GM18511 (cell line): ENCODE results near the gene CRYGN.
A peak's percentile ranks its signal among the peaks of the same experiment; 100 is the strongest.

Experiments
- ATAC-seq: cut with Tn5 transposase; IDR thresholded peaks from one replicate; pipeline ENCODE4 v1.9.1; 2021; ENCODE audit warnings: mild to moderate bottlenecking, moderate library complexity; ENCODE audit not compliant: unreplicated experiment

Gene CRYGN

GRCh38 chr7:151439855-151440798 is at the start of gene CRYGN:
Gene CRYGN, minus strand, starts transcription at chr7:151440141. Its CDS starts 224 bp downstream, at chr7:151439917.
- no peak for ATAC-seq

GRCh38 chr7:151489498-151489897 is 49.6 kb upstream of the CRYGN start:
- ATAC-seq: no peak

DNA sequence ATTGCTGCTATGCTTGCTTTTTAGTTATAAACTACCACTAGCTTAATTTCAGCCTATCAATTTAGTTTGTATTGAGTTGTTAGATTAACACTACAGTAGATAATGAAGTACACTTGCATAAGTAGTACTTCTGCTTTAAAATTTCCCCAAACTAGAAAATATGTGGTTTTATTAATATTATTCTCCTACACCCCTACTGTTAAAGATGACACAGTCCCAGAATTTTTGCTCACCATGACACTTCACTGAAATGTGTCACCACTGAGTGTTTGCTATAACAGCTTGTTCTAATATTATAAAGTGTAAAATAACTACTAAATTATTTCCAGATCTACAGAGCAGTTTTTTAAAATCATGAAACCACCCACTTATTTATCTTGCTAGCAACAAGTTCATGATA is 48.2 kb upstream of the CRYGN start:
- no peak for ATAC-seq

- no peak for ATAC-seq
Measured at GRCh38 chr7:151487228-151487627, 47.3 kb upstream of the CRYGN start.

DNA sequence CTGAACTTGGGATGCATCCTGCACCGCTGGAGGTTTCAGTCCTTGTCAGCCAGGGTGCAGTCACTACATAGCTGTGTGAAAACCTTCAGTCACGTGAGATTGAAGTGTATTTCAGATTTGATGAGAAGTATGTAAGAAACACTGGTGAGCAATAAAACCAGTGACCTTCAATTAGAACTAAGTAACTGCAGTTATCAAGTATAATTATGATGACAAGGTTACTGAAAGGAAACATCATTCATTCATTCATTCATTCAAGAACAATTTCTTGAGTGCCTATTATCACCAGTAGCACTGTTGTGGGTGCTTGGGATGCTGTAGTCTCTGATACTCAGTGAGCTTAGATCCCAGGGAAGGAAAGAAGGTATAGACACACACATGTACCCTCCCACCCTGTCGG is 46.1 kb upstream of the CRYGN start:
- no peak for ATAC-seq

DNA sequence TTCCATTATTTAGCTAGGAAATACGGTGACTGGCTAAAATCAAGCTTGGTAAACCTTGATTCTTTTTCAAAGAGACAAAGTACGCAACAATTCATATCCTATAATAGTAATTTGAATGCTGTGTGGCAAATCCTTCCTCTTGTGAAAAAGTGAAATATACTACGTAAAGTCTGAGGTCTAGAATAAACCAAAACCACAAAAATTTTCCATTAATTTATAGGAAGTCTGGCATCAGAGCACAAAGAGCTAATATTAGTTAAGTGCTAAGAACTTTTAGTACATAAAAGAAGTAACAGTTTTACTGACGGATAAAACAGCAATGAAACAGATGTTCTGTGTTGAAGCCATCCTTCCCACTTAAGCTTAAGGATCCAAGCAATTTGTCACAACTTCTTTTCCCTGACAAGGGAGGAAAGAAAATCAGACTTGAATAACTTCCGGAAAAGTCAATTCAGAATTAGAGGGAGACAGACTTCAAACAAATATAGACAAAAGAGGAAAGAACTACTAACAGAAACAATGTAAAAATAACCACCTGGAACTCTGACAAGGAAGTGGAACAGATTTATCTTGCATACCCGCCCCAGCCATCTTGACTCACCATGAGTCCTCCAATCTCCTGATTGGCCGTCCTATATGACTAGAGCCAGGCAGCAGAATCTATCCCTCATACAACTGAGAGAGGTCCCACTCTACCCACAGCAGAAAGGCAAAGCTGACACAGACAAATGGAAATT is 45.2 kb upstream of the CRYGN start:
- ATAC-seq: no peak

DNA sequence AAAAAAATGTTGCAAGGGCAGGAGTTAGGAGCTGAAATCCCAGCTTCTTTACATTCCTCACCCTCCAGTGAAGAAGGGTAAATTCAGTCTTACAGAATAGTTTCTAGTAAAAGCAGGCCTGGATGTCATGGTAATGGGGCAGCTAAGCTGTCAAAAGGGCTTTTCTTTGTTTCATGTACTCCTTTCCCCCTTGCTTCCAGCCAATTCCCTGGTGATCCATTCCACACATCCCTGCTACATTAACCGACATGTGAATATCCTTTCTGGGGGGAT is 43.7 kb upstream of the CRYGN start:
- ATAC-seq: no peak

DNA sequence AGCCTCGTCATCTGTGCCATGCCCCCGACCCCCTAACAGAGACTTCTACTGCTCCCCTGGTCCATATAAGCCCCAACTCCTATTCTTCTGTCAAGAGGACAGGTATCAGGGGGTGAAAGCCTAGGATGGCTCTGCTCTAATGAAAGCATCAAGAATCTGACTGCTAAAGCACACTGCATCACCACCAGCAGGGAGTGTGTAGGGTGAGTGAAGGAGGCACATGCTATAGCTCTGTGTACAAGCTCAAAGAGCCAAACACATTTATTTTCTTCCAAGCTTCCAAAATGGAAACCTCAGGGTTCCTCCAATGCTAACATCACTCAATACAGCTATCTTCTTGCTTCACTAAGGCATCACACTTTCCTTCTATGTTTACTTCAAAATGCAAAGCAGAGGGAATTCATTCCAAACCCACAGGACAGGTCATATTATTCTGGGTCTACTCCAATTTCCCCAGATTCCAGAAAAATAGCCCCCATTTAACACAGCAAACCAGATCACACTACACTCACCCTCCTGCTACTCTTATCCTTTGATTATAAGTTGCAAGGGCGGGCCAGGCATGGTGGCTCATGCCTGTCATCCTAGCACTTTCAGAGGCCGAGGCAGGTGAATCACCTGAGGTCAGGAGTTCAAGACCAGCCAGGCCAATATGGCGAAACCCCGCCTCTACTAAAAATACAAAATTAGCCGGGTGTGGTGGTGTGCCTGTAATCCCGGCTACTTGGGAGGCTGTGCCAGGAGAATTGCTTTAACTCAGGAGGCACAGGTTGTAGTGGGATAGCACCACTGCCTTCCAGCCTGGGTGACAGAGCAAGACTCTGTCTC is 43.2 kb upstream of the CRYGN start:
- no peak for ATAC-seq

- ATAC-seq: peak; percentile 69
Measured at GRCh38 chr7:151481650-151482505, 41.9 kb upstream of the CRYGN start.

DNA sequence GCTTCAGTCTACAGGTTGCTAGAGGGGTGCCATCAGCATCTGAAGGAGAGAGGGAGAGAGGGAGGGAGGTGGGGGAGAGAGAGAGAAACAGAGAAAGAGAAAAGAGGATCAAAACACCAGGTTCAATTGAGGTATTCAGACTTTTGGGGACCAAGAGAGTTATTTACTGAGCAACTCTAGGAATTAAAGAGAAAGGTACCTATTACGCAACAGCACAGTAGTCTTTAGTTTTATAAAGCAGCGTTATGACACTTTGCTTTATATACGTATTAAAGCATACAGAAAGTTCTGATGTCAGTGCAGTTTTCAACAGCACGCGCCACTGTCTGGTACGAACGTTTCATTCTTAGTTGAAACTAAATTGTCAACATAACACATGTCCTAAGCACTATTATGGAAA is 37.9 kb upstream of the CRYGN start:
- ATAC-seq: no peak

DNA sequence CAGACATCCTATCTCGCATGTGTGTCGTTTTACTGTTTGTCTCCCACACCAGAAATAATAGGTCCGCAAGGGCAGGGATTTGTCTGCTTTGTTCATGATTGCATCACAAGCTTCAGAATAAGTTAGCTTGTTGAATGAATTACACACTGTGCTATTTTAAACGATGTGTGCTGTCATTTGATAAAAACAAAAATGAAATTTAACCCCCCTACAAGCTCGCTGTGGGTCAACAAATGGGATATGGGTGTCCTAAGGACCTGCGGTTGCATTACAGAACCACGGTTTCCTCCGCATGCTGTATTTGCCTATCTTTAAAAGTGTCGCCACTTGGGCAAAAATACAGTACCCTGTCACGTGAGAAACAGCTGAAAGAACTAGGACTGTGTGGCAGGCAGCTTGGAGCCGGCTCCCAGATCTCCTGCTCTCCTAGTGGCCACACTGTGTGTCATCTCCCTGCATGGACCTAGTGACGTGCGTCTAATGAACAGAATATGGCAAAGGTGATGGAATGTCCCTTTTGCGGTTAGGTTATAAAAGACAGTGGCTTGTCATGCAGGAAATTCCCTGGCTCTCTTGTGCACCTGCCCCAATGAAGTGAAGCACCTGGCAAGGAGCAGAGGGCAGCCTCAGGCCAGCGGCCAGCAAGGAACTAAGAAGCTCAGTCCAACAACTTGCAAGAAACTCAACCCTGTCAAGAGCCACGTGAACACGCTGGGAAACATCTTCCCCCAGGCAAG is 32.9 kb upstream of the CRYGN start:
- peak; percentile 27 for ATAC-seq

- ATAC-seq: no peak
Measured at GRCh38 chr7:151470711-151471110, 30.8 kb upstream of the CRYGN start.

DNA sequence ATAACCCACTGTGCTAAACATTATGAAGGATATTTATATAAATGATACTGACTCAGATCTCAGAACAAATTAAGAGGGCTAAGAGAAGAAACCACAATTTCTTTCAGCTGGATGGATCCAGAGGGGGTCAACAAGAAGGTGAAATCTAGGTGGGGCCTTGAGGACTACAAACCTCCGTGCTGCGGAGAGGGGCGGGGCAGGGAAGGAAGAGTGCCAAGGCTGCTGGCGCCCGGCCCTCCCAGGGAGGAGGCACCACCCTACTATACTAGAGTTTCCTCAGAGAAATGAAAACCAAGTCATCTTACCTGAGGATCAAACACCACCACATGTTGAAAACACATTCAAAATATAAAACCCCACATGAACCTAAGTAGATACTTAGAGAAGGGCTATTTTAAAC is 29.3 kb upstream of the CRYGN start:
- ATAC-seq: no peak

DNA sequence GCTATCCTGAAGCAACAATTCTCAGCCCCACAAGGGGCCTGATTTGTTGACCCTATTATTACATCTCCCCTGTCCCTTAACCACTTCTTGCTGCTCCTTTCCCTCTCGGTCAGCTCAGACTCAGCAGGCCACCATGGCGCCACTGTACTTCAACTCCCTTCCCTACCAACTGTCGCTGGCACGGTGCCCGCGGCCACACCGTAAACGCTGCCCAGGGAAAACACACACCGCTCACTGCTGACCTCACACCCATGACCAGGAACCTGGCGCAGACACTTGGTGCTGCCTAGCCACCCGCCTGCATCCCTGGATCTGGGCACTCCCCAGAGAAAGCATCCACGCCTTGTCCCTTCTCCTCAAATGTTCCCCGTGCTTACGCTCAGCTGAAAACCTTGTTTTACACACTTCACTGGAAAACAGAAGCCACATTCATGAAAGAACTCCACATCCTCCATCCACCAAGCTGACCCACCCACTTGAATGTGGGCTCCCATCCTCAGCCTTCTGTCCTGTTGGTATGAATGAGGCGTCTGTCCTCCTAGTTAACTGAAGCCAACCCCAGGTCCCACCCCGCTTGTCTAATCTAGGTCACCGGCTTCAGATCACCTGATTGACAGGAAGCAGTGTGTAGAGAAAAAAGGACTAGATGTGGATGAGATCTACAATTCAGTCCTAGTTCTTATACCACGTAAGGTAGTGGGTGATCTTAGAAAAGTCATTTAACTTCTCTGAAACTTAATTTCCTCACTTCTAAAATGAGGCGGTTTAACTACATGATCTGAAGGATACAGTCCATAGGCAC is 28.5 kb upstream of the CRYGN start:
- no peak for ATAC-seq

DNA sequence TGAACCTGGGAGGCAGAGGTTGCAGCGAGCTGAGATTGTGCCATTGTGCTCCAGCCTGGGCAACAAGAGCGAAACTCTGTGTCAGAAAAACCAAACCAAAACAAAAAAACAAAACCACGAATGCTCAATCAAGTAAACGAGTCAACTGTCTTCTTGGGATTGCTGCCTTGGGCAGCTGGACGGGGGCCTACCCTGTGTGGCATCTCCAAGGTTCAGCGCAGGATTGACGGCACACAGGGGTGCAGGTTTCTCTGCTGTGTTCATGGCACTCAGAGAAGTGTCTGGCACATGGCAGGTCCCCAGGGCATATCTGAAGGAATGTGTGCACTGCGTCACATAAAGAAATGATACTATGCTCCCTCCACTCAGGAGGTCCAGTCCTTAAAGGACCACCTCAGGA is 25.2 kb upstream of the CRYGN start:
- ATAC-seq: no peak

DNA sequence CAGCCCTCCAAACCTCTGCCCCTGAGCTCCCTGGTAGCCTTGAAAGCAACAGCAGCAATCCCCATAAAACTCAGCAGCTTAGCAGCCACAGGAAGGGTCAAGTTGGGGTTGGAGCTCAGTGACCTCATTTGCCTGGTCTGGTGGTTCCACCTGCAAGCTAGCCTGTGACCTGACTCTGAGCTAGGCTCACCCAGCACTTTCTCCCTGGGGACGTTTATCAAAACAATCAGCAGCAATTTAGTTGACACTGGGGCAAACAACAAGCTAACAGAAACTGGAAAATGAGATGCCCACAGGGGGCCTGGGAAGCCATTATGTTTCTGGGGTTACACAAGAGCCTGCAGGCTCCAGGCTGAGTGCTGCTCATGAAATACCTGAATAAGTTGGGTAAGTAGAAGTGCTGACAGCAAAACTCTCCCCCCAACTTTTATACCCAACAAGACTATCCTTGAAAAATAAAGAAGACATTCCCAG is 22.4 kb upstream of the CRYGN start:
- no peak for ATAC-seq

DNA sequence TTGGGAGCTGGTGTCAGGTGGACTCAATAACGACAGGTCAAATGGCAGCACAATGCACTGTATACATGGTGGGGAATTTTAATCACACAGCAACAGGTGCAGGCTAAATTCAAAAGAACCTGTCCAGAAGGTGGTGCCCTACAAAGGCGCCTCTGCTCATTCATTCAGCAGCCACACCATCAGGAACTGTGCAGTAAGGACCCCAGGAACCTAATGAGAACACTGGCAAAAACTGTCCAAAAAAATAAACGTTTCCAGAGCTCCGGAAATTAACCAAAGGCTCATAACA is 21.9 kb upstream of the CRYGN start:
- no peak for ATAC-seq

GRCh38 chr7:151461096-151461941 is 21.4 kb upstream of the CRYGN start:
- no peak for ATAC-seq
